ENCODE data around the gene SAMD4A. TPM values are rescaled to one million over a fixed set of nuclear protein-coding genes. Genes with fewer than 3 reads are reported as not detected.
"Not testable (repeated sequence)": the region's sequence is repeated elsewhere in the genome, so short reads cannot be mapped to it uniquely, and the experiment has no call there.

Gene SAMD4A
- total RNA-seq, 1 experiment from 2014 or later = 17.0 TPM

DNA sequence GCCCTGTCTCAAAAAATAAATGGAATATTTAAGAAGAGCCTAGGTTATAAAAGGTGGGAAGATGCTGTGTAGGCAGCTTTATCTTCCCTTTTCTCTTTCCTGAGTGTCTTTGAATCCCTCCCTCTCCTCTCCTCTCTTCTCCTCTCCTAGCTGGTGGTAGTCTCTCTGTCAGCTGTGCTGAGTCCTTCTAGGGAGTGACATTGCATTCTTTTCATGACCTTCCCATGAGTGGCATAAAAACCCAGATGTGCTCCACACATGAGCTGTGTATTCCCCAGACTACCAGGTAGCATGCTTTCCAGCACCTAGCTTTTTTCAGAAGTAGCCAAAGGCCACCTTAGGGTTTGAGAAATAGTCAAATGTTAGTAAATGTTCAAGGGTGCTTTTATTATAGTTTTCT, 23.6 kb downstream of the SAMD4A start:
- in situ Hi-C loops (cut with HindIII; ENCODE audit: low sequenced_read_pairs) = no loop called here
- no peak for DNase-seq (ENCODE audit: low spot score)

DNA sequence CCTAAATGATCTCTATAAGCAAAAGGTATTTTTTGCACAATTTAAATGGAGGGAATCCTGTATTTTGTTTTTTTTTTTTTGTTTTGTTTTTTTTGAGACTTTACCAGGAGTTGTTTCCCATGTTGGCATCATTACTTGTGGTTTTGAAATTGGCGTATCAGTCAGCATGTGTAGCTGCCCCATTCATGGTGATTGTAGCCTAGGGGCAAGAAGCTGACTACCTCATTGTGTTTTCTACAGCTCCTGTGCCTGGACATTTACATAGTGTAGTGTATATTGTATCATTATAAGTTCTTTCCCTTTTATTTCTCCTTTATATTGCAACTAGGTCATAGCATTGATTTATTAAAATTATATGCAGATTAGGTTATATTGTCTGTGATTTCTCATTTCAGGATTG, 24.5 kb downstream of the SAMD4A start:
- in situ Hi-C loops (cut with HindIII; ENCODE audit: low sequenced_read_pairs) = no loop called here

DNA sequence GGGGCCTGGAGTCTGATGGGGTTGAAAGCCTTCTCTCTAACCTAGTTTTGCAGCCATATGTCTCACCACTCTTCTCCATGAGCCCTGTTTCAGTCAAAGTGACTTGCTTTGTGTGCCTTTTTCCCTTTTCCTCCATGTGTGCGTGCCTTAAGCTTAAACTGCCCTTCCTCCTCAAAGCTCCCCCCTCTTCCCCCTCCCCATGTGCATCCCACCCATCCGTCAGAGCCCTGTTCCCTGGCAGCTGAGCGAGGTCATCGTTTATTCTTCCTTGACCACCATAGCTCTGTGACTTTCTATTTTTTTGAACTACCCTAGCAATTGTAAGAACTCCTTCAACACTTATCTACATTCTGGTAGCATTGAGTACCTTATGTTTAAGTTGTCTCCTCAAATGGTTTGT, 24.9 kb downstream of the SAMD4A start:
- in situ Hi-C loops (cut with HindIII; ENCODE audit: low sequenced_read_pairs) = no loop called here
- DNase-seq (ENCODE audit: low spot score) = no peak

More for the DNA sequence above, 24.5 kb downstream of the SAMD4A start:
- no peak for DNase-seq (ENCODE audit: low spot score)

DNA sequence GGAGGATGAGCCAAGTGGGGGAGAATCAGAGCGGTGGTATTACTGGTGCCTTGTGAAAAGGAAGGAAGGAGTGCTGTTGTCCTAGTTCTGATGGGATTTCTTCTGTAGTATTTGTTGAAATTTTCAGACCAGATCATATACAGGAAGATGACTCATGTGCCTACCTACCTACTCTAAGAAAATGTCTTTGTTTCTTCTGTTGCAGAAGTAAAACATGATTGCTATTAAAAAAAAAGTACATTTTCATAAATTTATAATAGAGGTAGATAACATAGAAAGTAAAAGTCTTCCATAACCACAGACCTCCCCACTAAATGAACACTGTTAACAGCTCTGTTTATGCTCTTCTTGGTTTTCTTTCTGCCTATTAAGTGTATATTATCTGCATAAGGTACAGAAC, 26.9 kb downstream of the SAMD4A start:
- in situ Hi-C loops (cut with HindIII; ENCODE audit: low sequenced_read_pairs) = no loop called here
- DNase-seq (ENCODE audit: low spot score) = no peak

DNA sequence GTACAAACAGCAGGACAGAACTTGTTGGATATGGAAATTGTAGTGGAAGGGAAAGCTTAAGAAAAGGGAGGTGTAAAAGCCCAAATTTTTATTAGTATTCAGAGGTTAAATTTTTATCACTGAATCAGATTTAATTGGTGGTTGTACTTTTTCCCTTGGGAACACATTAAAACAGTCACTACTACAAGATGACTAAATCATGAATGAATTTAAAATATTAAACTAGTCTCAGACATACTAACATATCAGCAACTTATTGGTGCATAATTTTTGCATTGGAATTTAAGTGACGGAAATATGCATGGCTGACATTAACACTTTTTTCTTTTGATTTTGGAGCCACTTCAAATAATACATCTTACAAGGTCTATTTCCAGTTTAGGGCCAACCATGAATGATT, 27.6 kb downstream of the SAMD4A start:
- in situ Hi-C loops (cut with HindIII; ENCODE audit: low sequenced_read_pairs) = no loop called here
- no peak for DNase-seq (ENCODE audit: low spot score)

DNA sequence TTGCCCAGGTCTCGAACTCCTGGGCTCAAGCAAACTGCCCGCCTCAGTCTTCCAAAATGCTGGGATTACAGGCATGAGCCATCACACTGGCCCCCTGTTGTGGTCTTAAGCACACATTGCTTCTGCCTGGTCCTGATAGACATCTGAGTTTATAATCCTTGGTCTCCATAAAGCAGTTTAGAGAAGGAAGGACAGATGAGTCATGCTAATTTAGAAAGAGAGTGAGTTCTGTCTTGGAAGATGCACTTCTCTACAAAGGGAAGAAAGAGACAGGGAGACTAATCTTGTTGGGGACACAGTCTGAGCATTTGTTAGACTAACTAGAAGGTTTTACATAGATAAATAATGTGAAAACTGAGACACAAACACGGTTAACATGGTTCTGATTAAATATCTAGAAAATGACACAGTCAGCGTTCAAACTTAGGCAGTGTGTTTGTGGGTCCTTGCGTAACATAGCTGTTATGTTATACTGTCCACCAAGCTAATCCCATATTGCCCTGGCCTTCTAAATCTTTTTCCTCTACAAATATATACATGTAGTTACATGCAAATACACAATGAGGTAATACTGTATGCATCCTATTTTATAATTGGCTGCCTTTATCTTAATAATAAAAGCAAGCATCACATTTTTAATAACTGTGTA, 31.0 kb downstream of the SAMD4A start:
- in situ Hi-C loops (cut with HindIII; ENCODE audit: low sequenced_read_pairs) = no loop called here
- DNase-seq (ENCODE audit: low spot score) = no peak

DNA sequence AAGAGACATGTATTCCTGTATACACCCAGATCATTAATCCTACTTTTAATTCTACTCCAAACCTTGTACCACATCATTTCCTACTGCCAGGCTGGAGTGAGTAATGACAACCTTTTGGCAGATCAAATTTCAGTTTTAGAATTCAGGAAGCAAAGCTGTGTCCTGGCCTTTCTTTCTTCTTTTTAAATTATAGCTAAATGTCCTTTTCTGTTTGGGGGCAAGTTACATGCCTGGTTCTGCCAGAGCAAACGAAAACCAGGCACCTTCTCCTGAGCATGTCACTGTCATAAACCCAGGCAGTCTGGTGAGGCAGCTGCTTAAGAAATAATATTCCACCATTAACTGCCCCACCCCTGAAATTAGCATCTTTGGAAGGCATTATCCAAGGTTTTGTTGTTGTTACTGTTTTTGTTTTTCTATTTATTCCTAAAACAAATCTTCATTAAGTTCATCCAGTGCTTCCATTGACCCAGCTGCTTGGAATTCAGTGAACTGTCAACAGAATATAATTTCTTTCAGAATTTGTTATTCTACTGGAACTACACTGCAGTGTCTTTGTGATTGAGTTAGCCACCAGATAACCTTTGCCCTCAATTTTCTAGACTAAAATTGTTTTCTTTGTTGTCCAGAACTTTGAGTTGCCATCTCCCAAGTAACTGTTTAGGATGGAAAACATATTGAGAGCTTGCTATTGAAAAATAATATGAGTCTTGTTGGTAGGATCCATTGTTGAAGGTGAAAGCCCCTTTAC, 33.2 kb downstream of the SAMD4A start:
- DNase-seq (ENCODE audit: low spot score) = no peak
- in situ Hi-C loops (cut with HindIII; ENCODE audit: low sequenced_read_pairs) = no loop called here

DNA sequence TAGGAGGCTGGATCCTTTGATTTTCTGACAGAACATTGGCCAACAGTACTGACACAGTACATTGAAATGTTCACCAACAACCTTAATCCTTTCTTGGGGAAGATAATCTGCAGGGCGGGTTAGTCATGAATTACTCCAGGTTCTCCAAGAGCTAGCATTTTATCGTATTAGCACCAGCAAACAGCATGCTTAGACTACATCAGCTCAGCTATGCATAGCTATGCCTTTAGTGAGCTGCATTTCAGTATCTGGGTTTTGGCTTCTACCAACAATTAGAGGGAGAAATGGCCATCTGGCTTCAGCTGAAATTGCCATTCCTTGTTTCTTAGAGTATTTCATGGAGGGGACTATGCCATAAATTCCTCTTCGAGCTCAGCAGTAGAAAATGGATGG, 33.8 kb downstream of the SAMD4A start:
- DNase-seq (ENCODE audit: low spot score) = peak; percentile 58

DNA sequence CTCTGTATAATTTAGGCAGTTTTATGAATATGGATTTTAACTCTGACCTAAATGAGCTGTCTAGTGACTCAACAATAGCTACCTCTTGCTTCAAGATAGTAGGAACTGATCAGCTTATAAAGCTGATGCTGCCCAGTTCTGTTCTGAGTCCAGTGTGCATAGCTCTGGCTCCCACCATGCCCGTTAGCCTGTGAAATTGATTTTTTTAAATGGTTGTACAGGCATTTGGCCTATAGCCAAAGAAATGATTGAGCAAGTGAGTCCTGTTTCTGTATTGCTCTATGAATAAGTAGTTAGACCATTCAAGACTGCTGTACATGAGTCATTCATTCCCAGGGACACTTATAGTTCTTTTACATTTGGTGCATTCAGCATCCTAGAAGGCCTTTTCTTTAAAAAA, 36.4 kb downstream of the SAMD4A start:
- DNase-seq (ENCODE audit: low spot score) = no peak
- in situ Hi-C loops (cut with HindIII; ENCODE audit: low sequenced_read_pairs) = no loop called here

More for the DNA sequence above, 33.8 kb downstream of the SAMD4A start:
- in situ Hi-C loops (cut with HindIII; ENCODE audit: low sequenced_read_pairs) = no loop called here

DNA sequence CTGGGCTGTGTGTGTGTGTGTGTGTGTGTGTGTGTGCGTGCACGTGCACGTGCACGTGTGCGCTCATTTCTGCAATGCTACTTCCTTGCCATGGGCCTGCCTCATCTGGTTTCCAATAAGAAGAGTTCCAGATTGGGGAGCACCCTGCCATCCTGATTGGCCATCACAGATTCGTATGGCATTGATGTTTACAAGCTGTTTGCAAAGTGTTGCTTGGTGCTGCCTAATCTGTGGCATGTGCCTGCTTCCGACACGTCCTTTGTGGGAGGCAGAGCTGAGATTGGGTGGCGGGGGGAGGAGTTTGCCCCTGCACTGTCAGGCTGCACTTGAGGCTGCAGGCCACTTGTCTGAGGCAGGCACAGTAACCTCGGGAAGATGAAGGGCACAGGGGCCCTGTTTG, 39.2 kb downstream of the SAMD4A start:
- DNase-seq (ENCODE audit: low spot score) = no peak
- in situ Hi-C loops (cut with HindIII; ENCODE audit: low sequenced_read_pairs) = no loop called here

DNA sequence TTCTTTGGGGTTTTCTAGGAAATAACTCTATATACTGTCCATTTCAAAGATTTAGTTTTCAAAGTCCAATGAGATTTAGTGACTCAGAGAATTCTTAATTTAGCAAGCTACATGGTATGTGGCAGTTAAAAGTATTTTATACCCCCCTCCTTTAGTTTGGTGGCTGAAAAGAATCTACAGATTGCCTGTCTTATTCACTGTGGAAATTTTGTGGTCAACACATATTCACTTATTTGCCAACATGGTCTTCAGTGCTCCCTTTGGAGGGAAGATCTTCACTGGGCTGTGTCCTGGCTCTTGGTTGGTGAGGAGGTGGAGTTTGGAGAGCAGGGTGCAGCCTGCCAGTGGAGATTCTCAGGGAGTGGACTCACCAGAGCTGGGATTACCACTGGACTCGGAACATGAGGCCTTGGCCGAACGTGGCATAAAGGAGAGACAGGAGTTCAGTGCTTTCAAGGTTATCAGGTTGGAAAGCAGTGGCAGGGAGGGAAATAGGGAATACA, 39.8 kb downstream of the SAMD4A start:
- no peak for DNase-seq (ENCODE audit: low spot score)

DNA sequence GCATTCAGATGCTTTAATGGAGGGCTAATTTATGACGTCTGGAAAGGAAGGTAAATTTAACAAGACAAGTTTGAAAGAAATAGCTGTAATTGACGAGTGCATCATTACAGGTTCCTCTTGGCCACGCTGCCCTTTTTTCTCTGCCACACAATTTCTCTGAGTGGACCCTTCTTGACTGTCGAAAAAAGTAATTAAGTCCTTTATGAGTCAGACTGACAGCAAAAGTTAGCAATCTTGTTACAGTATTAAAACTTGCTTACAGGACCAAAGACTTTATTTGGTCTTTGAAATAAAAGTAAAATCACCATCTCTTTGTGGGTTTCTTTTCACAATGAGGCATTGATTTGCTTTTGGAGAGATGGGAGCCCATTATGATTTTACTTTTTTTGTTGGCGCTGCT, 42.6 kb downstream of the SAMD4A start:
- no peak for DNase-seq (ENCODE audit: low spot score)
- in situ Hi-C loops (cut with HindIII; ENCODE audit: low sequenced_read_pairs) = no loop called here

More for the DNA sequence above, 39.8 kb downstream of the SAMD4A start:
- in situ Hi-C loops (cut with HindIII; ENCODE audit: low sequenced_read_pairs) = no loop called here

DNA sequence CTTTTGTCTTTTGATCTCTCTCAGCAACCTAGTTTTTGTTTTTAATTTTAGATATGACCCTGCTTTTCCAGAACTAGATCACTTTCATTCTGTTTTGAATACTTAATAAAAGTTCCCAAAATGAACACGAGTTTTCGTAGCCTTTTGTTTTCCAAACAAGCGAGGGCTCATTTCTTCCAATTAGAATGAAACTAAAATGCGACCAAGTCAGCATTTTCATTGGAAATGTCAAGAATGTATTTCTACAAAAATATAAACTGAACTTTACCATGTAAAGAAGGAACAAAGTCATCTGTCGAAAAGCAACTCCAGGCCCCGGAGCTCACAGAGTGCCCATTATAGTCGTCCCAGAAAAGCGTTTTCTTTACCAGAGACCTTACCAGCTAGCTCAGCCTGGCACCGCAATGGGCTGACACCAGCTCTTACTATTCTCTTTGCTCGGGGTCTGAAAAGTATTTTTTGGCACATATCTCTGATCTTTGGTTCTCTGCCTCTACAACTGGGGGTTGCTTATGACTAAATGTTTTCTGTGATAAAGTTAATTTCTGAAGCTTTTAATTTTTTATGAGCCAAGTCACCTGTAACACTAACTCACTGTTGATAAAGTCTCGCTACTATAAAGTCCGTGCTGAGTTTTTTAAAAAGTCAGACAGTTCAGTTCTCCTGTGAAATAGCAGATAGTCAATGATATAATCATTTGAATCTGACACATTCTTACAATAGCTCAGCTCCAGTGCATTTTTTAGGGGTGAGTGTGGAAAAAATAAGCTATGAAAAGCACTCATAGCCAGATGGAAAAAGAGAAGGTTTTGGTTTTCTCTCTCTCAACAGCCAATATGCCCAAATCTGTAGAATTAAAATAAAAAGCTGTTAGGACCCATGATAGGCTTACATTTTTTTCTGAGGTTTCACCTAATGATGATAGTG, 43.4 kb downstream of the SAMD4A start:
- in situ Hi-C loops (cut with HindIII; ENCODE audit: low sequenced_read_pairs) = no loop called here
- DNase-seq (ENCODE audit: low spot score) = no peak

DNA sequence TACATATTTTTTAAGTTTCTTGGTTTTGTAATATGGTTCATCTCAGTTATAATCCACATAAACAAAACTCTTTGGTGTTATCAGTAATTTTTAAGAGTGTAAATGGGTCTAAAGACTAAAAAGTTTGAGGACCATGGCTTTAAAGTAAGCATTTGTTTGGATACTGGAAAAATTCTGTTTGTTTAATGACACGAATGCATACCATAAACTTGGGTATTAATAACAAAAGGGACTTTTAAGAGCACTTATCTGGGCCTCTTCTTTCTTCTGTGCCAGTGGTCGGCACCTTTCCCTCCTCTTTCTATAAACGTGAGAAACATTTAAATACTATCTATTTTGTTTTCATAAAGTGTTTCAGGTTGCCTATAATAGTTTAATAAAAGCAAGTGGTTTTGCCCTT, 47.4 kb downstream of the SAMD4A start:
- no peak for DNase-seq (ENCODE audit: low spot score)
- in situ Hi-C loops (cut with HindIII; ENCODE audit: low sequenced_read_pairs) = no loop called here

DNA sequence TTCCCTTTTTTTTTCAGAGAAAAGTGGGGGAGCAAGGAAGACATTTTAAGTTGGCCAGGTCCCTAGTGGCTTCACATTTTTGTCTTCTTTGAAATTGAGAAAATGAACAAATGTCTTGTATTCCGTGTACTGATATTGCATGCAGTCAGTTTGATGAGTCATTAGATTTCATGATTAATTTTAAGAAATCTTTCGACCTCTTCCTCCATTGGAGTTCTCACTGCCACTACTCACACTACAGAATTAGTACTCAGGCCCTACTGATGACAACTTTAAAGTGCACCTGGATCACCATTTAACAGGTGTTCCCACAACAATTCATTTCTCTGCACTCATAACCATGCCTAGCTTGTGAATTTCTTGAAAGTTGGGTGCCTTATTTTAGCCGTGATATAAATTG, 50.5 kb downstream of the SAMD4A start:
- no peak for DNase-seq (ENCODE audit: low spot score)
- in situ Hi-C loops (cut with HindIII; ENCODE audit: low sequenced_read_pairs) = no loop called here

DNA sequence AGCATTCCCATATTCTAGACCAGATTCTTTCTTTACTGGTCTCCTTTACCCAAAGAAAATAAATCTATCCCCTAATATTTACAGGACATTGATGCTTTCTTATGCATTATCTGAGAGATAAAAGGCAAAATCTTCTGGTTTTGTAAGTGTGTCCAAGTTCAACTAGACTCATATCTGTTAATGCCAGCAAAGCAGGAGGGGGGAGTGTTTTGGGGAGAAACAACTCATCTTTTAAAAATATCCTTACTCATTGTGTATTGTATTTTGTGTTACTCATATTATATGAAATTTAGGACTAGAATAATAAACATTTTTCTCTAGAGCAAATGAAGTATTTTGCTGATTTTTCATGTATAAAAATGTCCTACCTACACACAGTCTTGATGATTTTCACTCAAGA, 54.8 kb downstream of the SAMD4A start:
- in situ Hi-C loops (cut with HindIII; ENCODE audit: low sequenced_read_pairs) = no loop called here
- no peak for DNase-seq (ENCODE audit: low spot score)

DNA sequence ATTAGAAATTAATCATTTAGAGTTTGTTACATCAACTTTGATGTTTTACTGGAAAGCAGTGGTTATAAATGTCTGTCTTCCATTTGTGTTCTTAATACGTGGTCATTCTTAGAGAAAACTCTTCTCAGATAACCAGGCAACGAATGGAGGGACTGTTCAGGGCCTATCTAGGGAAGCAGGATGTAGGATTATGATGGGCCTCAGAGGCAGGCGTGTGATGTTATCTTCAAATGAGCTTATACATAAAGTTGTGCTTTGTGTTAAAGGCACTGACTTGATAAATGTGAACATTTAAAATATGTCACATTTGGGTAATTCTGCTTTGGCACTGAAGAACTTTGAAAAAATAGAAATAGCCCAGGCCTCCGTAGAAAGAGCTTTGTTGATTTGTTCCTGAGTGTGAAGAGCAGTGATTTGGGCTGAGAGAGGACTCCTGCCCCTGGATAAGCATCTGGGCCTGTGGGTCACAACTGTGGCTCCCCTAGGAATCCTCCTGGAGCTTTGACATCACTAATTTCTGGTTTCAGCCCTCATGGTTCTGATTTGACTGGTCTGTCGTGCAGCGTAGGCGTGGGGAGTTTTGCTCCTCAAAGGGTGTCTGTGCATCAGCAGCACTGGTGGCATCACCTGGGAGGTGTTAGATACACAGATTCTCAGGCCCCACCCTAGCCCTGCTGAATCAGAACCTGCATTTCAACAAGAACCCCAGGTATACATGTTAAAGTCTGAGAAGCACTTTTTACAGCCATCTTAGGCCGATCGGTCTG, 55.4 kb downstream of the SAMD4A start:
- no peak for DNase-seq (ENCODE audit: low spot score)
- in situ Hi-C loops (cut with HindIII; ENCODE audit: low sequenced_read_pairs) = no loop called here

DNA sequence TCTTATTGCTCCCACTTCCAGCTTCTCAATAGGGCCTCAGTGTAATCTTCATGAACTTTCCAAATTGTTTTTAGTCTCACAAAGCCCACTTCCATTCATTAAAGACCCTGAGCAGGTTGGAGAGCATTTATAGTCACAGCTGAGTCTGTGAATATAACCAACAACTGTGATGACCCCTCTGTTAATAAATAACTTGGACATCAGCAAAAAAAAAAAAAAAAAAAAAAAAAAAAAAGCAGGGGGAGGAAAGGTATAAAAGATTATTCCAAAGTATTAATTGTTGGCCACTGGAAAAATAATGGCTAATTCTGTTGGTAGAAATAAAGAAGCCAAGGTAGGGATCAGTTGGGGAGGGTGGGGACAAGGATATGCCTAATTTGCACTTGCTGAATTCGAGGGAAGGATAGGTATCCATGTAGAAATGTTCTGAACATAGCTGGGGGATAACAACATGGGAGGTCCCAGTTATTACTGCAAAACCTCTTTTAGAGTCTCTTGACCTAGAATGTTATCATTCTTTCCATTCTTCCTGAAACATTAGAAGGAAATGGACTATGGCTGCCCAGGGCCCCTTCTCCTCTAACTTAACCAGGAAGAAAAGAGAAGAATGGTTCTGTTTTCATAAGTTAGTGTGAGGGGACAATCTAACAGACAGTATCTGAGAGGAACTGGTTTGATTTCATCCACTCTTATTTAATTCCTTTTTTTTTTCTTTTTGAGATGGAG, 56.5 kb downstream of the SAMD4A start:
- in situ Hi-C loops (cut with HindIII; ENCODE audit: low sequenced_read_pairs) = no loop called here
- no peak for DNase-seq (ENCODE audit: low spot score)

DNA sequence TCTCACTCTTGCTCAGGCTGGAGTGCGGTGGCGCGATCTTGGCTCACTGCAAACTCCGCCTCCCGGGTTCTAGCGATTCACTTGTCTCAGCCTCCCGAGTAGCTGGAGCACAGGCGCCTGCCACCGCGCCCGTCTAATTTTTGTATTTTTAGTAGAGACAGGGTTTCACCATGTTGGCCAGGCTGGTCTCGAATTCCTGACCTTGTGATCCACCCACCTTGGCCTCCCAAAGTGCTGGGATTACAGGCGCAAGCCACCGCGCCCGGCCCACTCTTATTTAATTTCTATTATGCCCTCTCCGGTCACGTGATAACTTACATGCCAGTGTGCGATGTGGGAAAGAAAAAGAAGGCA, 57.1 kb downstream of the SAMD4A start:
- in situ Hi-C loops (cut with HindIII; ENCODE audit: low sequenced_read_pairs); DNase-seq (ENCODE audit: low spot score): not testable (repeated sequence)

Measured in G401 (cell line).